ENCODE data around the gene SCYGR6. TPM values are rescaled to one million over a fixed set of nuclear protein-coding genes. Genes with fewer than 3 reads are reported as not detected.
A peak's percentile ranks its signal among the peaks of the same experiment; 100 is the strongest.

The SCYGR6 gene
- total and polyA plus RNA-seq, 9 of the 15 experiments (the other 6 are each of a cell fraction or from before 2014, with no cell fraction given), result not detected

DNA sequence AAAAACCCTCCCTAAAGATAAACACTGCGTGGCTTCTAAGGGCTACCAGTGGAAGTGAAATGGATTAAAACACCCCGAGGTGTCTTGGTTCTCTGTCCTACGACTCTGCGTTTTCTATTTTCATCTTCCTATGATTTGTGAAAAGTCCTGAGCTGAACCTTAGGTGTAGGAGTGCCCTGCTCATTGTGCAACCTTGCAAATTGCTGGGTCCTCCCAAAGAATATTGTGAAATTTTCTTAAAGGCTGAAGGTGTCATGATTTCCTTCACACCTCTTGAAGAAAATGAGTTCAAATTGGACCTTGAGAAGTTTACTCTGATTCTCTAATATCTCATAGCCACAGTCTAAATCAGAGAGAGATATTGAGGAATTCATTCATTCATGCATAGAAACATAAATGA is 4.9 kb downstream of the SCYGR6 start (continued):
- TF ChIP-seq, protein P1, sequence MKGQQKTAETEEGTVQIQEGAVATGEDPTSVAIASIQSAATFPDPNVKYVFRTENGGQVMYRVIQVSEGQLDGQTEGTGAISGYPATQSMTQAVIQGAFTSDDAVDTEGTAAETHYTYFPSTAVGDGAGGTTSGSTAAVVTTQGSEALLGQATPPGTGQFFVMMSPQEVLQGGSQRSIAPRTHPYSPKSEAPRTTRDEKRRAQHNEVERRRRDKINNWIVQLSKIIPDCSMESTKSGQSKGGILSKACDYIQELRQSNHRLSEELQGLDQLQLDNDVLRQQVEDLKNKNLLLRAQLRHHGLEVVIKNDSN (CRISPR knock-in tag; IDR thresholded peaks at IDR 0.05), result no peak

DNA sequence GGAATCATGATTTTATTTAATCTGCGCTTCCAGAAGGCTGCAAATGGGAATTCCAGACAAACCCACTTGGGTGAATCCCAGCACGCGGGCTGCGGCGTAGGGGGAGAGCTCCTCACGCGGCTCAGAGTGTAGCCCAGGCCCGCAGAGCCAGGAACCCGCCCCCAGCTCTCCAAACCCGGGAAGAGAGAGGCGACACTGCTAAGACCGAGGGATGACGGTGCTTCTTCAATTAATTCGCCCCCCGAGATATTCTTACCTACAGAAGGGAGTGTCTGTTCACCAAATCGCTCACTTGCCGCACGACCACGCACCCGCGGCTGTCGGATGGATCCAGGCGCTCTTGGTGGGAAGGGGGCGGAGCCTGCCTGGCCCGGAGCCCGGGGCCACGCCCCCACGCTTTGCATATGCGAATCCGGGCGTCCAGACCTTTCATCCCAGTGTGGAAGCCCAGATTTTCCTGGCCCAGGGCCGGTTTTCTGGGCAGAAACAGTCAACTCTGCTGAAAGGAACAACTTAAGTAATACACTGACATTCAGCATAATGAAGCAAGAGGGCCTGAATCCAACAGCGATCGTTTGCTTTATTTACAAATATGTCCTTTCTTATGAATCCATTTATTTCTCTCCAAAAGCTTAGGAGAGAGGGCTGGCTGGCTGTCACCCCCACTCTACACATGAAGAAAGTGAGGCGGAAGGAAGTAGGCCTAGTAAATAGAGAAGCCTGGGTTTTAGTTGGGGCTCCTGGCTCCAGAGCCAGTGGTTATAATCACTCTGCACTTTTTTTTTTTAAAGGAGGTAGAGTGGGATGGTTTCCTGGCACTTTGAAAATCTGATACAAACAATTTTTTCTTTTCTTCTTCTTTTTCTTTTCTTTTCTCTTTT is 6.6 kb downstream of the SCYGR6 start, which contains the start of gene SLC19A3:
Gene SLC19A3 (minus strand): TSS at position 342 of the 881 bp plus-strand sequence. CDS start 15,710 bp downstream, outside the sequence.
- Histone ChIP-seq H2AFZ (ENCODE audit: low read depth, low read length) (no peak within 1 kb of the TSS), H3K4me2 (ENCODE audit: insufficient read depth, low read length) (no peak within 1 kb of the TSS; the same call in 1 of the 2 replicates), H3K4me3 (no peak within 1 kb of the TSS), H3K9me3 (replicated peaks; ENCODE audit: control insufficient read depth, insufficient read depth, low read depth, low read length) (no peaks in the 10 kb centered on the region), H3K27ac (ENCODE audit: extremely low read depth, low read depth, low read length) (no peak within 1 kb of the TSS), H3K36me3 (ENCODE audit: control insufficient read depth, insufficient read depth, low read length) (no peaks in the 10 kb centered on the region), H3K79me2 (ENCODE audit: control insufficient read depth, insufficient read depth, low read length) (no peaks in the 10 kb centered on the region), H3K27me3 (ENCODE audit: control insufficient read depth in 2 of 2, insufficient read depth in 2 of 2, low read length in 2 of 2) (peaks cover 2 to 23% of the 10 kb centered on the region in 2 experiments; a peak in 3 of 5 replicates), H3K9ac (ENCODE audit: insufficient read depth in 1 of 2, low read depth in 2 of 2, low read length in 2 of 2) (no peak within 1 kb of the TSS), H3K4me1 (replicated peaks in 1 of 2; ENCODE audit: control insufficient read depth in 2 of 2, insufficient read depth in 2 of 2, low read length in 2 of 2) (peaks cover 0 to 6% of the 10 kb centered on the region in 2 experiments; a peak in 1 of 5 replicates), H3K9me1 (ENCODE audit: control insufficient read depth, insufficient read depth, low read length) (no peaks in the 10 kb centered on the region), H4K20me1 (replicated peaks; ENCODE audit: control insufficient read depth, insufficient read depth, low read length) (no peaks in the 10 kb centered on the region)
- ChIA-PET POLR2A (no interaction called here), CTCF (ENCODE audit: low intra/inter-chr PET ratio) (interaction anchor here (0.6 kb wide), 1 partner anchor 27 kb away, joined by 3 read pairs; no protein-coding TSS in a partner anchor)
- TF ChIP-seq CBX2 (IDR thresholded peaks at IDR 0.05; ENCODE audit: insufficient read depth, low read length, poor library complexity, severe bottlenecking), result no peak
- intact Hi-C loops (cut with micrococcal nuclease) (no loop called here), in situ Hi-C loops (cut with MboI) (no loop called here)
- no TSS peak for BruUV-seq (replicated peaks)
- ATAC-seq (peak; percentile 86), FAIRE-seq (no peak), DNase-seq (ENCODE audit: extremely low read depth in 1 of 4, low spot score in 3 of 4) (peak; percentile 25 to 66 (median 56))
- 3% methylated on average over 32 of the region's 35 CpGs for WGBS (ENCODE audit: insufficient coverage, low coverage, missing lambda C conversion rate)

Measured in K562 (cell line).